ENCODE measurements around the gene TGFBR1.

GRCh38 chr9:99185348-99185632, 80.4 kb downstream of the TGFBR1 start:
- TF ChIP-seq CTCF (IDR thresholded peaks at IDR 0.05) (no peak), EZH2 (IDR thresholded peaks at IDR 0.05) (no peak)
